Chondrocyte (in vitro differentiated cells): ENCODE results near the gene CTNNA2. TPM values are rescaled to one million over a fixed set of nuclear protein-coding genes. Genes with fewer than 3 reads are reported as not detected.

Source experiments
- DNase-seq: peaks from one replicate; pipeline ENCODE4 v3.0.0; 2021; ENCODE audit warnings: mixed read lengths, low spot score
- H3K27ac Mint-ChIP-seq: one replicate; pipeline ENCODE4 v1.8.0; 2021; ENCODE audit warnings: mild to moderate bottlenecking, moderate library complexity, mixed read lengths; ENCODE audit not compliant: unreplicated experiment
- H3K27me3 Mint-ChIP-seq: 2 replicates; pipeline ENCODE4 v1.8.0; 2021; ENCODE audit warnings: low read depth, mixed read lengths
- H3K36me3 Mint-ChIP-seq: 2 replicates; pipeline ENCODE4 v1.8.0; 2021; ENCODE audit warnings: low read depth, mixed read lengths
- H3K4me1 Mint-ChIP-seq: 2 replicates; pipeline ENCODE4 v1.8.0; 2021; ENCODE audit warnings: low read depth, mild to moderate bottlenecking, mixed read lengths
- H3K4me3 Mint-ChIP-seq: one replicate; pipeline ENCODE4 v1.8.0; 2021; ENCODE audit warnings: mild to moderate bottlenecking, moderate library complexity, mixed read lengths; ENCODE audit not compliant: unreplicated experiment
- H3K9me3 Mint-ChIP-seq: 2 replicates; pipeline ENCODE4 v1.8.0; 2021; ENCODE audit warnings: low read depth, mixed read lengths
- CTCF ChIP-seq: fragments of 200-600 bp; sonication (generic); IDR thresholded peaks from 2 replicates; pipeline ENCODE4 v1.5.0; 2021; ENCODE audit warnings: antibody characterized with exemption, mild to moderate bottlenecking, moderate library complexity
- total RNA-seq: library from RNA; stranded (reverse); gene quantifications from 3 replicates; pipeline ENCODE4 v1.2.1, GENCODE V29; 2021

The CTNNA2 gene
- total RNA-seq, 1 donor from 2014 or later, result not detected

GRCh38 chr2:80330527-80331450 is 817.9 kb downstream of the CTNNA2 start:
- H3K4me1 Mint-ChIP-seq, result no peaks in the 10 kb centered on the region
- peaks cover 16% of the 10 kb centered on the region for H3K27me3 Mint-ChIP-seq
- H3K36me3 Mint-ChIP-seq, result no peaks in the 10 kb centered on the region
- no peak overlapping the region for H3K4me3 Mint-ChIP-seq
- no peak for TF ChIP-seq CTCF
- peaks cover 3% of the 10 kb centered on the region for H3K9me3 Mint-ChIP-seq
- DNase-seq, result no peak
- H3K27ac Mint-ChIP-seq, result no peak overlapping the region

- Mint-ChIP-seq H3K4me1 (no peaks in the 10 kb centered on the region), H3K9me3 (peaks cover 3% of the 10 kb centered on the region), H3K27ac (no peak overlapping the region), H3K27me3 (peaks cover 8% of the 10 kb centered on the region), H3K4me3 (no peak overlapping the region), H3K36me3 (no peaks in the 10 kb centered on the region)
- DNase-seq, result no peak
- no peak for TF ChIP-seq CTCF
These were observed 821.0 kb downstream of the CTNNA2 start for GRCh38 chr2:80333886-80334285.

GRCh38 chr2:80335411-80335810 is 822.6 kb downstream of the CTNNA2 start:
- peaks cover 3% of the 10 kb centered on the region for H3K9me3 Mint-ChIP-seq
- H3K27me3 Mint-ChIP-seq, result peaks cover 4% of the 10 kb centered on the region
- H3K4me3 Mint-ChIP-seq, result no peak overlapping the region
- no peak for DNase-seq
- H3K36me3 Mint-ChIP-seq, result no peaks in the 10 kb centered on the region
- TF ChIP-seq CTCF, result no peak
- no peaks in the 10 kb centered on the region for H3K4me1 Mint-ChIP-seq
- H3K27ac Mint-ChIP-seq, result no peak overlapping the region

GRCh38 chr2:80338794-80339193 is 825.9 kb downstream of the CTNNA2 start:
- DNase-seq, result no peak
- H3K27me3 Mint-ChIP-seq, result peaks cover 3% of the 10 kb centered on the region
- no peaks in the 10 kb centered on the region for H3K4me1 Mint-ChIP-seq
- no peak overlapping the region for H3K27ac Mint-ChIP-seq
- no peak overlapping the region for H3K4me3 Mint-ChIP-seq
- no peaks in the 10 kb centered on the region for H3K36me3 Mint-ChIP-seq
- H3K9me3 Mint-ChIP-seq, result peaks cover 5% of the 10 kb centered on the region
- no peak for TF ChIP-seq CTCF

- TF ChIP-seq CTCF, result no peak
- H3K9me3 Mint-ChIP-seq, result peaks cover 5% of the 10 kb centered on the region
- peaks cover 7% of the 10 kb centered on the region for H3K27me3 Mint-ChIP-seq
- H3K4me1 Mint-ChIP-seq, result no peaks in the 10 kb centered on the region
- no peak overlapping the region for H3K4me3 Mint-ChIP-seq
- H3K27ac Mint-ChIP-seq, result no peak overlapping the region
- DNase-seq, result no peak
- no peaks in the 10 kb centered on the region for H3K36me3 Mint-ChIP-seq
These were observed 827.2 kb downstream of the CTNNA2 start for GRCh38 chr2:80340022-80340421.
